ENCODE measurements around the gene PDCD6IP. TPM values are rescaled to one million over a fixed set of nuclear protein-coding genes. Genes with fewer than 3 reads are reported as not detected.

The PDCD6IP gene
- total and polyA plus RNA-seq, 2 of the 13 experiments (the other 11 are each of a cell fraction or from before 2014, with no cell fraction given) = 62.5 to 85.6 TPM

DNA sequence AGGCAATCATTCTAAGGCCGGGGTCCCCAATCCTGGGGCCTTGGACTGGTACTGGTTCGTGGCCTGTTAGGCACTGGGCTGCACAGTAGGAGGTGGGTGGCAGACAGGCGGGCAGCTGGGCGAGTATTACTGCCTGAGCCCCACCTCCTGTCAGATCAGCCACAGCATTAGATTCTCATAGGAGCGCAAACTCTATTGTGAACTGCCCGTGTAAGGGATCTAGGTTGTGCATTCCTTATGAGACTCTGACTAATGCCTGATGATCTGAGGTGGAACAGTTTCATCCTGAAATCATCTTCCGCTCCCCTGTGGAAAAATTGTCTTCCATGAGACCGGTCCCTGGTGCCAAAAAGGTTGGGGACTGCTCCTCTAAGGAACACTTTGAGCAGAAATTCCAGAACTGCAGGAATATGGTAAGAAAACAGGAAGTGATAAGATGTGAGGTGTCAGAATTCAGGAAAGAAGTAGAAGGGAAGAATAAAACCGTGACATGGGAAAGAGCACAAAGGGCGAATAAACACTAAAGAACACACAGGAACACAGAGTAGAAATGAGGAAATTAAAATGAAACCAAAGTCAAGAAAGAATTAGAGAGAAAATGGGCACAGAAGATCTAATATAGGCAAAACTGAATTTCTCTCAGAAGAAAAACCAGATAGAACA, 57.6 kb downstream of the PDCD6IP start:
- H3K9me3 ChIP-seq (ENCODE audit: low read length) = no peaks in the 10 kb centered on the region
- TF ChIP-seq, protein P1, sequence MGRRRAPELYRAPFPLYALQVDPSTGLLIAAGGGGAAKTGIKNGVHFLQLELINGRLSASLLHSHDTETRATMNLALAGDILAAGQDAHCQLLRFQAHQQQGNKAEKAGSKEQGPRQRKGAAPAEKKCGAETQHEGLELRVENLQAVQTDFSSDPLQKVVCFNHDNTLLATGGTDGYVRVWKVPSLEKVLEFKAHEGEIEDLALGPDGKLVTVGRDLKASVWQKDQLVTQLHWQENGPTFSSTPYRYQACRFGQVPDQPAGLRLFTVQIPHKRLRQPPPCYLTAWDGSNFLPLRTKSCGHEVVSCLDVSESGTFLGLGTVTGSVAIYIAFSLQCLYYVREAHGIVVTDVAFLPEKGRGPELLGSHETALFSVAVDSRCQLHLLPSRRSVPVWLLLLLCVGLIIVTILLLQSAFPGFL (CRISPR knock-in tag; IDR thresholded peaks at IDR 0.05) = no peak
- TF ChIP-seq, protein P2, sequence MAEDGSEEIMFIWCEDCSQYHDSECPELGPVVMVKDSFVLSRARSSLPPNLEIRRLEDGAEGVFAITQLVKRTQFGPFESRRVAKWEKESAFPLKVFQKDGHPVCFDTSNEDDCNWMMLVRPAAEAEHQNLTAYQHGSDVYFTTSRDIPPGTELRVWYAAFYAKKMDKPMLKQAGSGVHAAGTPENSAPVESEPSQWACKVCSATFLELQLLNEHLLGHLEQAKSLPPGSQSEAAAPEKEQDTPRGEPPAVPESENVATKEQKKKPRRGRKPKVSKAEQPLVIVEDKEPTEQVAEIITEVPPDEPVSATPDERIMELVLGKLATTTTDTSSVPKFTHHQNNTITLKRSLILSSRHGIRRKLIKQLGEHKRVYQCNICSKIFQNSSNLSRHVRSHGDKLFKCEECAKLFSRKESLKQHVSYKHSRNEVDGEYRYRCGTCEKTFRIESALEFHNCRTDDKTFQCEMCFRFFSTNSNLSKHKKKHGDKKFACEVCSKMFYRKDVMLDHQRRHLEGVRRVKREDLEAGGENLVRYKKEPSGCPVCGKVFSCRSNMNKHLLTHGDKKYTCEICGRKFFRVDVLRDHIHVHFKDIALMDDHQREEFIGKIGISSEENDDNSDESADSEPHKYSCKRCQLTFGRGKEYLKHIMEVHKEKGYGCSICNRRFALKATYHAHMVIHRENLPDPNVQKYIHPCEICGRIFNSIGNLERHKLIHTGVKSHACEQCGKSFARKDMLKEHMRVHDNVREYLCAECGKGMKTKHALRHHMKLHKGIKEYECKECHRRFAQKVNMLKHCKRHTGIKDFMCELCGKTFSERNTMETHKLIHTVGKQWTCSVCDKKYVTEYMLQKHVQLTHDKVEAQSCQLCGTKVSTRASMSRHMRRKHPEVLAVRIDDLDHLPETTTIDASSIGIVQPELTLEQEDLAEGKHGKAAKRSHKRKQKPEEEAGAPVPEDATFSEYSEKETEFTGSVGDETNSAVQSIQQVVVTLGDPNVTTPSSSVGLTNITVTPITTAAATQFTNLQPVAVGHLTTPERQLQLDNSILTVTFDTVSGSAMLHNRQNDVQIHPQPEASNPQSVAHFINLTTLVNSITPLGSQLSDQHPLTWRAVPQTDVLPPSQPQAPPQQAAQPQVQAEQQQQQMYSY (CRISPR knock-in tag; IDR thresholded peaks at IDR 0.05) = no peak
- TF ChIP-seq ZNF564 (CRISPR knock-in tag; IDR thresholded peaks at IDR 0.05) = no peak
- TF ChIP-seq ZBTB21 (CRISPR knock-in tag; IDR thresholded peaks at IDR 0.05) = no peak
- TF ChIP-seq ZNF841 (CRISPR knock-in tag; IDR thresholded peaks at IDR 0.05; ENCODE audit: borderline replicate concordance) = no peak
- no peak overlapping the region for H3K4me2 ChIP-seq (ENCODE audit: low read depth, low read length)
- H3K36me3 ChIP-seq (replicated peaks in 1 of 2; ENCODE audit: control insufficient read depth in 1 of 2, insufficient read depth in 2 of 2, low read length in 2 of 2) = peaks cover 1 to 24% of the 10 kb centered on the region in 2 experiments; a peak in 4 of 5 replicates
- intact Hi-C loops (cut with micrococcal nuclease; ENCODE audit: unreplicated experiment) = no loop called here
- in situ Hi-C loops (cut with HindIII; ENCODE audit: extremely low pct_ligation_motif_present, low pct_unique_long_range_greater_than_20kb) = no loop called here
- H3K27ac ChIP-seq (ENCODE audit: extremely low read length, insufficient read depth, low read length) = no peak overlapping the region
- ChIA-PET CTCF (ENCODE audit: low intra/inter-chr PET ratio, low total read pairs) (no interaction called here), POLR2A (no interaction called here)
- H3K9ac ChIP-seq (ENCODE audit: insufficient read depth, low read depth, low read length) = no peak overlapping the region
- DNase-seq (ENCODE audit: low spot score) (no peak), ATAC-seq (no peak), FAIRE-seq (no peak)
- WGBS (ENCODE audit: low lambda C conversion rate) = 96% methylated on average over 9 of the region's 10 CpGs
- BruUV-seq (replicated peaks) = no TSS peak
- no peaks in the 10 kb centered on the region for H3K27me3 ChIP-seq (ENCODE audit: control insufficient read depth in 1 of 2, insufficient read depth in 2 of 2, low read length in 2 of 2)
- no peaks in the 10 kb centered on the region for H3K4me1 ChIP-seq (ENCODE audit: insufficient read depth, low read length)
- H3K79me2 ChIP-seq (ENCODE audit: insufficient read depth, low read length) = no peaks in the 10 kb centered on the region
- H2AFZ ChIP-seq (ENCODE audit: low read length) = no peak overlapping the region
- H3K4me3 ChIP-seq (replicated peaks in 1 of 3; ENCODE audit: insufficient read depth in 1 of 3, low read depth in 2 of 3, low read length in 3 of 3) = no peak overlapping the region
- no peaks in the 10 kb centered on the region for H4K20me1 ChIP-seq (ENCODE audit: insufficient read depth, low read length)
